Peyer's patch (tissue), 4 donors: ENCODE results near the gene BARX1.

Experiments
- CTCF ChIP-seq, 6 experiments: fragments of 450-650 bp in 4 of 6; fragments of 200-600 bp in 2 of 6; sonication (generic) in 1 of 6; IDR thresholded peaks; one replicate each; pipeline ENCODE4 v1.5.1; 2017 to 2019; ENCODE audit warnings: antibody characterized with exemption in 6 of 6, mild to moderate bottlenecking in 3 of 6, moderate library complexity in 1 of 6
- POLR2A ChIP-seq, 2 donors: fragments of 450-650 bp; IDR thresholded peaks; one replicate each; pipeline ENCODE4 v1.5.1; 2017; ENCODE audit warnings: antibody characterized with exemption in 2 of 2, mild to moderate bottlenecking in 2 of 2, moderate library complexity in 2 of 2

GRCh38 chr9:93968451-93969327 is 13.5 kb upstream of the BARX1 start:
- TF ChIP-seq CTCF (IDR thresholded peaks at IDR 0.05) (no peak), POLR2A (IDR thresholded peaks at IDR 0.05) (no peak)
